ENCODE measurements around the gene TAX1BP1.

The TAX1BP1 gene

DNA sequence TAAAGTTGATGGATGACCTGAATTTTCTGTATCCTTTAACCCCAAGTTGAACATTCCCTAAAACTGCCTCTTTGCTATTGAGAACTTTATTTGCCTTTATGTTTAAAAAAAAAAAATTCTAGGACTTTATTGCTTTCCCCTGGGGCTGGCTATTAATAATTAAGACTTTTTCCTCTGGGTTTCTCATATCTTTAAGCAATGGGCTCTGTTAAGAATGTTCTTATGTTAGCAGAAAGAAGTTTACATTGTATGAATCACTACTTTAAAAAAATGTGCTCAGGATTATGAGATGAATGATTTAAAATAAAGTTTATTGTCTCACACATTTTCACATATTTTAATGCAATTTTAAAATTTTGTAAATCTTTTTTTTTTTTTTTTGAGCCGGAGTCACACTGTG lies 19.5 kb downstream of the TAX1BP1 start:
- no peak overlapping the region for H3K4me3 ChIP-seq (replicated peaks; ENCODE audit: low read depth, low read length)
- TF ChIP-seq, protein P1, sequence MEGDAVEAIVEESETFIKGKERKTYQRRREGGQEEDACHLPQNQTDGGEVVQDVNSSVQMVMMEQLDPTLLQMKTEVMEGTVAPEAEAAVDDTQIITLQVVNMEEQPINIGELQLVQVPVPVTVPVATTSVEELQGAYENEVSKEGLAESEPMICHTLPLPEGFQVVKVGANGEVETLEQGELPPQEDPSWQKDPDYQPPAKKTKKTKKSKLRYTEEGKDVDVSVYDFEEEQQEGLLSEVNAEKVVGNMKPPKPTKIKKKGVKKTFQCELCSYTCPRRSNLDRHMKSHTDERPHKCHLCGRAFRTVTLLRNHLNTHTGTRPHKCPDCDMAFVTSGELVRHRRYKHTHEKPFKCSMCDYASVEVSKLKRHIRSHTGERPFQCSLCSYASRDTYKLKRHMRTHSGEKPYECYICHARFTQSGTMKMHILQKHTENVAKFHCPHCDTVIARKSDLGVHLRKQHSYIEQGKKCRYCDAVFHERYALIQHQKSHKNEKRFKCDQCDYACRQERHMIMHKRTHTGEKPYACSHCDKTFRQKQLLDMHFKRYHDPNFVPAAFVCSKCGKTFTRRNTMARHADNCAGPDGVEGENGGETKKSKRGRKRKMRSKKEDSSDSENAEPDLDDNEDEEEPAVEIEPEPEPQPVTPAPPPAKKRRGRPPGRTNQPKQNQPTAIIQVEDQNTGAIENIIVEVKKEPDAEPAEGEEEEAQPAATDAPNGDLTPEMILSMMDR (IDR thresholded peaks at IDR 0.05; ENCODE audit: low read length, missing control alignments): no peak
- no peak for DNase-seq (ENCODE audit: low read depth)

DNA sequence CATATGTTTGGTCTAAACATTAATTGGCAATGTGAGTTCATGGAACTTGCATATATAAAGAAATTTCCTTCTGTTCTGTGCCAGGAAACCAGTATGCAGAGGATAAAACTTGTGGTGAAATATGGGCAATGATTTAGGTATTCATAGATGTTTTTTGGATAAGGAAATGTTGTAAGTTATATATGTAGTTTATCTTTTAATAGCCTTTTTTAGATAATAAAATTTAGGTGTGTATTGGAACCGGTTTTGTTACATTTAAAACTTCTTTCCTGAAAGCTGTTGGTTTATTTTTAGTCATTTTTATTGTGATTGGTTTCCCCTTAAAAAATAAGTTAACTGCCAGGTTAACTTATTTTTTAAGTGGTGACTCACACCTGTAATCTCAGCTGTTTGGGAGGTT lies 22.1 kb downstream of the TAX1BP1 start:
- H3K4me3 ChIP-seq (replicated peaks; ENCODE audit: low read depth, low read length): no peak overlapping the region
- no peak for DNase-seq (ENCODE audit: low read depth)
- TF ChIP-seq, protein P1 (IDR thresholded peaks at IDR 0.05; ENCODE audit: low read length, missing control alignments): no peak

DNA sequence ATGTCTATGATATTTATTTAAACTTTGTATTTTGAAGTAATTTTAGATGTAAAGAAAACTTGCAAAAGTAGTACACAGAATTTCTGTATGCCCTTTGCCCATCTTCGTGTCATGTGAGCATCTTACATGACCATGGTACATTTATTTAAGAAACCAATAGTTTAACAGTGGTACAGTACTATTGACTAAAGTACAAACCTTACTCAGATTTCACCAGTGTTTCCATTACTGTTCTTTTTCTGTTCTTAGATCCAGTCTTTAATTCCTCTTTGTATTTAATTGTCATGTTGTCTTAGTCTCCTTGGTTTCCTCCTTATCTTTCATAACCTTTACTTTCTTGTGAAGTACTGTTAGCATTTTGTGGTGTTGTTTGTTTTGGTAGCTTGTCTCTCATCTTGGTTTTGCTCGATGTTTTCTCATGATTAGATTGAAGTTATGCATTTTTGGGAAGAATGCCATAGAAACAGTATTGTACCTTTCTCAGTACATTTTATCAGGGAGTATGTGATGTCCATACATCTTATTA lies 24.1 kb downstream of the TAX1BP1 start:
- DNase-seq (ENCODE audit: low read depth): peak; percentile 44
- no peak overlapping the region for H3K4me3 ChIP-seq (replicated peaks; ENCODE audit: low read depth, low read length)
- TF ChIP-seq, protein P1 (IDR thresholded peaks at IDR 0.05; ENCODE audit: low read length, missing control alignments): no peak

DNA sequence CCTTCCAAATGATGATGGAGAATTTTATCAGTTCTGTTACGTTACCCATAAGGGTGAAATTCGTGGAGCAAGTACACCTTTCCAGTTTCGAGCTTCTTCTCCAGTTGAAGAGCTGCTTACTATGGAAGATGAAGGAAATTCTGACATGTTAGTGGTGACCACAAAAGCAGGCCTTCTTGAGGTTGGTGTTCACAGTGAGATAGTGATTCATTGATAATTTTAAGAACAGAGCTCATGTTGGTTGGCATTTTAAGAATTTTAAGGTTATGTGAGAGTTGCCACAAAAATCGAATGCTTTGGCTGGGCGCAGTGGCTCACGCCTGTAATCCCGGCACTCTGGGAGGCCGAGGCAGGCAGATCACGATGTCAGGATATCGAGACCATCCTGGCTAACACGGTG lies 25.9 kb downstream of the TAX1BP1 start:
- no peak for DNase-seq (ENCODE audit: low read depth)
- TF ChIP-seq, protein P1 (IDR thresholded peaks at IDR 0.05; ENCODE audit: low read length, missing control alignments): no peak
- no peak overlapping the region for H3K4me3 ChIP-seq (replicated peaks; ENCODE audit: low read depth, low read length)

DNA sequence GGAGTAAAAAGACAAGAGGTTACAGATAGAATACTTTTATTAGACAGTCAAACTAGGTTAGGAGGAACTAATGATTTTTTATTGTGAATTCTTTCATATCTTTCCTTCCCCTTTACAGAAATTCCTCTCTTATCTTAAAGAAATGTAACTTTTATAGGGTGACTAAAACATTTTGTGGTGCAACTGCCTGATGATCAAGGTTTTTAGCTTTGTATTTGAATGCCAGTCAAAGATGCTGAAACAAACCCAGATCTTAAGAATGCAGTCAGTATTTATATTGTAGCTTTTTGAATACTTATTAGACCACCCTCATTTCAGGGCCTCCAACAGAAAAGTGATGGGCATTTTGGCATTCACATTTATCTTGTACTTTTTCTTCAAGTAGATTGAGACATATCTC lies 27.4 kb downstream of the TAX1BP1 start:
- no peak overlapping the region for H3K4me3 ChIP-seq (replicated peaks; ENCODE audit: low read depth, low read length)
- TF ChIP-seq, protein P1 (IDR thresholded peaks at IDR 0.05; ENCODE audit: low read length, missing control alignments): no peak
- peak; percentile 68 for DNase-seq (ENCODE audit: low read depth)

DNA sequence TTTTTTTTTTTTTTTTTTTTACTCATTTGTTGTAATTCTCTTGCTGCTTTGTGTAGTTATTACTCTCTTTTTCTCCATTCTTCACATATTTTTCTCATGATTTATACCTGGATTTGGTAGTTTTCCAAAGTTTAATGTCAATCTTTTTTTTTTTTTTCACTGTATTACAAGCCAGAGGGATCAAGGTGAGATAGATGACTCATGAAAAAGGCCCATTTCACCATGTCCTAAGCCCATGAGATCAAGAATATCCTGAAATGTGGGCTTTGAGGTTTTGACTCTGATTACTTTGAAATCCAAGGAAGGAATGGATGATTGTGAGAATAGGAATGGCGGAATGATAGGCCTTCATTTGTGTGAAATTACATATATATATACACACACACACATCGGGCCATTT lies 31.1 kb downstream of the TAX1BP1 start:
- DNase-seq (ENCODE audit: low read depth): no peak

More for the DNA sequence above, 31.1 kb downstream of the TAX1BP1 start:
- TF ChIP-seq, protein P1 (IDR thresholded peaks at IDR 0.05; ENCODE audit: low read length, missing control alignments): no peak
- no peak overlapping the region for H3K4me3 ChIP-seq (replicated peaks; ENCODE audit: low read depth, low read length)
